Choroid plexus epithelial cell (primary cell): ENCODE data around the gene HSPA8.
A peak's percentile ranks its signal among the peaks of the same experiment; 100 is the strongest.

ENCODE experiments used
- DNase-seq: peaks from one replicate; pipeline ENCODE4 v3.0.0-alpha.2; 2010; ENCODE audit warnings: low read depth
- H3K4me3 ChIP-seq: 2 replicates; pipeline ENCODE4 v1.5.1; 2011; ENCODE audit warnings: low read depth, mild to moderate bottlenecking, control low read depth, low read length, moderate library complexity
- CTCF ChIP-seq: conservative IDR thresholded peaks from 2 replicates; pipeline ENCODE4 v1.5.1; 2011; ENCODE audit warnings: low read depth, mild to moderate bottlenecking, control low read depth, inconsistent platforms, low read length, moderate library complexity

Gene HSPA8

GRCh38 chr11:123054301-123055065 is 7.5 kb downstream of the HSPA8 start:
- peak; percentile 68 for TF ChIP-seq CTCF
- peak; percentile 85 for DNase-seq
- H3K4me3 ChIP-seq = no peak overlapping the region

DNA sequence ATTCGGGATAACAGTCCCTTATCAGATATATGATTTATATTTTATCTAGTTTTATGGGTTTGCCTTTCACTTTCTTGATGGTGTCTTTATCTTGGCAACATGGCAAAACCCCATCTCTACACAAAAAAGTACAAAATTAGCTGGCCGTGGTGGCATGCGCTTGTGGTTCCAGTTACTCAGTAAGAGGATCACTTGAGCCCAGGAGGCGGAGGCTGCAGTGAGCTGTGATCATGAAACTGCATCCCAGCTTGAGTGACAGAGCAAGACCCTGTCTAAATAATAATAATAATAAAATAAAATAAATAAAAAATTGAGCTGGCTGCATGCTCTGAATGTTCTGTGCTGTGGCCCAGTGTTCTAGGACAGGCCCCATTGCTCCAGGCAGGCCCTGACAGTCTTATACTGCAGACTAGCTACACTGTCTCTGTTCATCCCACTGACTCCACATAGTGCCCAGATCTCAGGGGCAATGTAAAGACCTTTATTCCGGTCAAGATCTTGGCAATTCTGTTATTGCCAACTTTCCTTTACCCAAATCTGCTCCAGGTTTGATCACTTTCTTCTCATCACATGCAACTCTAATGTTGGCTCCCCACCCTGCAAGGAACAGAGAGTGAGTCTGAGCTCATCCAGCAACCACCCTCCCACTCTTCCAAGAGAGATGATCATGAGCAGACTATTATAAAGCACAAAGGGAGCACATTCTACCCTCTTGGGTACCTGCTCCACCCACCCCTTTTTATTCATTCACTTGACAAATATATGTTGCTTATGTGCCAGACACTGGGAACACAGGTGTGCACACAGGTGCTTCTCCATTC is 8.8 kb downstream of the HSPA8 start:
- TF ChIP-seq CTCF = no peak
- H3K4me3 ChIP-seq = no peak overlapping the region
- no peak for DNase-seq

DNA sequence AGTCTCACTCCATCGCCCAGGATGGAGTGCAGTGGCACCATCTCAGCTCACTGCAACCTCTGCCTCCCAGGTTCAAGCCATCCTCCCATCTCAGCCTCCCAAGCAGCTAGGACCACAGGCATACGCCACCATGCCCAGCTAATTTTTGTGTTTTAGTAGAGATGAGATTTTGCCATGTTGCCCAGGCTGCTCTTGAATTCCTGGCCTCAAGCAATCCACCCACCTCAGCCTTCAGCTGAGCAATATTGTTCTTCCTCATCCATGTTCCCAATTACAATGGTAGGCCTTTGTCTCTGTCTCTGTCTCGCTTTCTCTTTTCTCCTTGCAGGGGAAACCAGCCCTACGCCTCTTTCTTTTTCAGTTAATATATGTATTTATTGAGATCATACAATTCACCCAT is 10.3 kb downstream of the HSPA8 start:
- TF ChIP-seq CTCF = no peak
- H3K4me3 ChIP-seq = no peak overlapping the region
- no peak for DNase-seq

DNA sequence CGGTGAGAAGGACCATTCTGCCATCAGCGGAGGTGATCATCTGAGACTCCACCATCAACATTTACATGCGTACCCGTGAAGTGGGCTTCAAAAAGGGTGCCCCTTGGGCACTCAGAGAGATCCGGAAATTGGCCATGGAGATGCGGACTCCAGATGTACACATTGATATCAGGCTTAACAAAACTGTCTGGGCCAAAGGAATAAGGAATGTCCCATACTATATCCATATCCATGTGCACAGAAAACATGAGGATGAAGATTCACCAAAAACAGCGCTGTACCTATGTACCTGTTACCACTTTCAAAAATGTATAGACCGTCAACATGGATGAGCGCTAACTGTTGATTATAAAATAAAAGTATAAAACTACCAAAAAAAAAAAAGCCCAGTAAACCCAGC is 10.8 kb downstream of the HSPA8 start:
- H3K4me3 ChIP-seq = no peak overlapping the region
- TF ChIP-seq CTCF = no peak
- no peak for DNase-seq

- no peak for TF ChIP-seq CTCF
- no peak overlapping the region for H3K4me3 ChIP-seq
- no peak for DNase-seq
Observed at GRCh38 chr11:123047947-123048293, 14.0 kb downstream of the HSPA8 start.

- no peak for TF ChIP-seq CTCF
- no peak for DNase-seq
- H3K4me3 ChIP-seq = no peak overlapping the region
Observed at GRCh38 chr11:123047266-123047946, 14.5 kb downstream of the HSPA8 start.
